Naive thymus-derived CD4-positive, alpha-beta T cell (primary cell): Measurements from ENCODE around the gene ATP9A. TPM values are rescaled to one million over a fixed set of nuclear protein-coding genes. Genes with fewer than 3 reads are reported as not detected.
A peak's percentile ranks its signal among the peaks of the same experiment; 100 is the strongest.

Source experiments
- ATAC-seq: fragments of 150-1000 bp; cut with Tn5 transposase; 2 replicates; pipeline ENCODE4 v1.10.0; 2021; ENCODE audit warnings: mild to moderate bottlenecking, moderate library complexity
- CTCF ChIA-PET: fragments of 350-600 bp; sonication (Branson Sonifier 250); formaldehyde crosslinking; loops from one replicate; lab custom pipeline; 2021; ENCODE audit warnings: antibody characterized with exemption; lab: Charles Lee
- POLR2A ChIA-PET: fragments of 350-600 bp; sonication (Branson Sonifier 250); formaldehyde crosslinking; loops from one replicate; lab custom pipeline; 2021; ENCODE audit warnings: antibody characterized with exemption, inconsistent platforms; lab: Charles Lee
- DNase-seq, 9 donors: peaks; one replicate each; pipeline versions ENCODE4 v3.0.0 to v3.0.0-alpha.2; 2020 to 2022; ENCODE audit warnings: mixed read lengths in 1 of 9
- H3K27ac ChIP-seq: one replicate; pipeline ENCODE4 v1.7.0; 2013; ENCODE audit warnings: mild to moderate bottlenecking, low read depth, low read length, moderate library complexity
- H3K27me3 ChIP-seq, 2 donors: one replicate each; pipeline ENCODE4 v1.7.0; 2013; ENCODE audit warnings: low read length in 2 of 2, mild to moderate bottlenecking in 2 of 2, moderate library complexity in 2 of 2; ENCODE audit not compliant: control insufficient read depth in 2 of 2, insufficient read depth in 2 of 2
- H3K36me3 ChIP-seq, 3 experiments: 1 replicate in 2 of 3; 2 replicates in 1 of 3; pipeline ENCODE4 v1.7.0; 2013; ENCODE audit warnings: low read length in 3 of 3, mild to moderate bottlenecking in 3 of 3, moderate library complexity in 1 of 3; ENCODE audit not compliant: insufficient read depth in 3 of 3, control insufficient read depth in 2 of 3
- H3K4me1 ChIP-seq, 2 donors: one replicate each; pipeline ENCODE4 v1.7.0; 2013; ENCODE audit warnings: low read length in 2 of 2, mild to moderate bottlenecking in 2 of 2, moderate library complexity in 1 of 2; ENCODE audit not compliant: control insufficient read depth in 2 of 2, insufficient read depth in 2 of 2
- H3K4me3 ChIP-seq: 2 replicates; pipeline ENCODE4 v1.7.0; 2013; ENCODE audit warnings: mild to moderate bottlenecking, low read length
- H3K9me3 ChIP-seq, 3 experiments: 1 replicate in 2 of 3; 2 replicates in 1 of 3; pipeline ENCODE4 v1.7.0; 2013; ENCODE audit warnings: low read length in 3 of 3; ENCODE audit not compliant: control insufficient read depth in 2 of 3
- H3K27ac Mint-ChIP-seq, 9 donors: one replicate each; pipeline ENCODE4 v1.8.0; 2020 to 2022; ENCODE audit warnings: mixed read lengths in 9 of 9, mild to moderate bottlenecking in 8 of 9, moderate library complexity in 5 of 9, inconsistent platforms in 2 of 9
- H3K27me3 Mint-ChIP-seq, 5 donors: one replicate each; pipeline ENCODE4 v1.8.0; 2021 to 2022; ENCODE audit warnings: mixed read lengths in 5 of 5, mild to moderate bottlenecking in 1 of 5
- H3K36me3 Mint-ChIP-seq, 5 donors: one replicate each; pipeline ENCODE4 v1.8.0; 2020 to 2022; ENCODE audit warnings: mixed read lengths in 5 of 5, mild to moderate bottlenecking in 3 of 5, inconsistent platforms in 1 of 5
- H3K4me1 Mint-ChIP-seq, 7 donors: one replicate each; pipeline ENCODE4 v1.8.0; 2020 to 2022; ENCODE audit warnings: mixed read lengths in 7 of 7, mild to moderate bottlenecking in 3 of 7, inconsistent platforms in 1 of 7
- H3K4me3 Mint-ChIP-seq, 10 donors: one replicate each; pipeline ENCODE4 v1.8.0; 2020 to 2022; ENCODE audit warnings: mild to moderate bottlenecking in 10 of 10, mixed read lengths in 10 of 10, moderate library complexity in 6 of 10, inconsistent platforms in 2 of 10
- H3K9me3 Mint-ChIP-seq, 11 donors: one replicate each; pipeline ENCODE4 v1.8.0; 2020 to 2022; ENCODE audit warnings: mixed read lengths in 11 of 11, mild to moderate bottlenecking in 4 of 11, inconsistent platforms in 1 of 11, moderate library complexity in 1 of 11
- intact Hi-C, 2 donors: fragments of 100-400 bp; cut with micrococcal nuclease; formaldehyde crosslinking; loops; one replicate each; pipeline ENCODE4 v1.15.1; 2023
- polyA plus RNA-seq, 2 donors: library from polyadenylated mRNA; unstranded; fragments of 300-500 nt; fragmentation: Illumina TruSeq; gene quantifications; one replicate each; pipeline ENCODE4 v1.2.3, GENCODE V29; 2021
- total RNA-seq, 6 experiments: library from RNA in 5 of 6; stranded (reverse) in 5 of 6; gene quantifications; 1 replicate in 5 of 6; 2 replicates in 1 of 6; pipeline ENCODE4 v1.2.3 and lab custom pipeline; 2021 to 2026

ATP9A gene
- total and polyA plus RNA-seq, 7 experiments from 2014 or later, result 0.05 to 2.0 (median 0.83) TPM; not detected in 3

DNA sequence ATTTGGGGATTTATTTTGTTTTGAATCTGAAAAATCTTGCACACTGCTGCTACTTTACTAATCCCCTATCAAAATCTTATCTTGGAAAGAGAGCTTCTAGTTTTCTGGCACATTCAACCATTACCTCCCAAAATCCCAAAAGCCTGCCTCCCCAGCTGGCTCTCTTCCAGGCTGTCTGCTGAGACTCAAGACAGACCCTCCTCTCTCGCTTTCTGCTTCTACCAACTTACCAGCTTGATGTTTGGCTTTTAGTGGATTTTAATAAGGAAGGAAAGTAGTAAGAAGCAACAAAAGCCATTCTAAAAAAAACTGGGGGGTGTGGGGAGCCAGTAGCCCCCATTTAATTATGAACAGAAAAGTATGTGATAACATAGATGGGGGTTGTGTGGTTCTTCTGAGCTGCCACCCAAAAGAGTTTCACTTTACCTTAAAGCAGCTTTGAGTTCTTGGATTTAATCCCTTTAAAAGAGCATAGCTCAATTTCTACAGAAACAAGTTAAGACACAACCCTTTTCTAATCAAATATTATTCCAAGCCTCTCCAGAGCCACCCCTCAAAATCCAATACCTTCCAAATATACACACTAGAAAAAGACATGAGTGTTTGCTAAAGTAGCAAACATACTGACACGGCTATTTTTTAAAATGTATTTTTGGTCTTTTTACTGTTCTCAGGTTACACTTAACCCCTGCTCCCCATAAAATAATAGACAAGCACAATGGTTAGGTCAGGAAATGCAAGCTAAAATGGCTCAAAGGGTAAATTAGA, 71.7 kb downstream of the ATP9A start:
- Mint-ChIP-seq H3K27ac (no peak overlapping the region), H3K4me1 (peaks cover 4 to 21% (median 13%) of the 10 kb centered on the region in 7 donors), H3K27me3 (peaks cover 14 to 28% (median 21%) of the 10 kb centered on the region in 5 donors), H3K4me3 (peak overlapping the region in 5 of 10 donors; percentile 2 to 53 (median 35)), H3K36me3 (no peaks in the 10 kb centered on the region), H3K9me3 (no peaks in the 10 kb centered on the region)
- ChIA-PET POLR2A (no interaction called here), CTCF (no interaction called here)
- ATAC-seq, result no peak
- DNase-seq, result no peak
- no peaks in the 10 kb centered on the region for H3K27me3 ChIP-seq
- H3K27ac ChIP-seq, result no peak overlapping the region
- intact Hi-C loops, result no loop called here
- H3K4me3 ChIP-seq, result no peak overlapping the region
- H3K9me3 ChIP-seq, result no peaks in the 10 kb centered on the region
- H3K36me3 ChIP-seq, result no peaks in the 10 kb centered on the region
- peaks cover 0 to 5% of the 10 kb centered on the region in 2 donors for H3K4me1 ChIP-seq

DNA sequence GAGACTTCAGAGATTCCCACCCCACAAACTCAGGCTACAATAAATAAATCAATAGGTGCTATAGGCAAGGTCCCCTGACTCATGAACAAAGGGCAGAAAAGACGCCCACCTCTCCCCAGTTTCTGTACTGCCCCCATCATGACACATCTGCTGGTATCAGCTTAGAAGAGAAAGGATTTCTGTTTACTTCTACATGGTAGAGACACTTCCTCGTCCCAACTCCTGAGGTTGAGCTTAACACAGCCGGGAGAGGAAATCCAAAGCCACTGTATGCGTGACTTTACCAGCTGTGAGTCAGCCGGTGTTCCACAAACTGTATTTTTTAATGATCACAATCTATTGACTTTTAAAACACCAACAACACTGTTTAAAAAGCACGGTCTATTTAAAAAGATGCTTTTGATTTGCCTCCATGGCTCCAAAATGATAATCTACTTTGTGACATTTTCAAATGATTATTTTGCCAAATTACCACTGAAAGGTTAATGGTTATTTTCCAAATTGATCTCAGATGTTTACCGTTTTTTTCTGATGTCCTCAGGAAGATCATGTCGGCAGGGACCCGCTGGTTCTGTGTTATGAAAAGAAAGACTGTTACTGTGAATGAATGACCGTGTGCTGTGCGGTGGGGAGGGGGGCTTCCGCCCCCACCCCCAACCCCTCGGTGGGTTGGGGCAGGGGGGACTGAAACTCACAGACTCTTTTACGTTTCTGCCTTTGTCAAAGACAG, 72.5 kb downstream of the ATP9A start:
- no peaks in the 10 kb centered on the region for H3K36me3 ChIP-seq
- H3K27me3 ChIP-seq, result no peaks in the 10 kb centered on the region
- H3K4me3 Mint-ChIP-seq, result peak overlapping the region in 3 of 10 donors; percentile 0 to 35 (median 2)
- no peak overlapping the region for H3K4me3 ChIP-seq
- peak in 1 of 9 donors; percentile 25 for DNase-seq
- no peaks in the 10 kb centered on the region for H3K9me3 Mint-ChIP-seq
- no peaks in the 10 kb centered on the region for H3K36me3 Mint-ChIP-seq
- peaks cover 4 to 21% (median 13%) of the 10 kb centered on the region in 7 donors for H3K4me1 Mint-ChIP-seq
- ATAC-seq, result no peak
- ChIA-PET CTCF (no interaction called here), POLR2A (no interaction called here)
- peaks cover 0 to 5% of the 10 kb centered on the region in 2 donors for H3K4me1 ChIP-seq
- no peaks in the 10 kb centered on the region for H3K9me3 ChIP-seq
- peak overlapping the region in 1 of 9 donors; percentile 18 for H3K27ac Mint-ChIP-seq
- H3K27me3 Mint-ChIP-seq, result peaks cover 14 to 34% (median 21%) of the 10 kb centered on the region in 5 donors
- H3K27ac ChIP-seq, result no peak overlapping the region
- intact Hi-C loops, result no loop called here

DNA sequence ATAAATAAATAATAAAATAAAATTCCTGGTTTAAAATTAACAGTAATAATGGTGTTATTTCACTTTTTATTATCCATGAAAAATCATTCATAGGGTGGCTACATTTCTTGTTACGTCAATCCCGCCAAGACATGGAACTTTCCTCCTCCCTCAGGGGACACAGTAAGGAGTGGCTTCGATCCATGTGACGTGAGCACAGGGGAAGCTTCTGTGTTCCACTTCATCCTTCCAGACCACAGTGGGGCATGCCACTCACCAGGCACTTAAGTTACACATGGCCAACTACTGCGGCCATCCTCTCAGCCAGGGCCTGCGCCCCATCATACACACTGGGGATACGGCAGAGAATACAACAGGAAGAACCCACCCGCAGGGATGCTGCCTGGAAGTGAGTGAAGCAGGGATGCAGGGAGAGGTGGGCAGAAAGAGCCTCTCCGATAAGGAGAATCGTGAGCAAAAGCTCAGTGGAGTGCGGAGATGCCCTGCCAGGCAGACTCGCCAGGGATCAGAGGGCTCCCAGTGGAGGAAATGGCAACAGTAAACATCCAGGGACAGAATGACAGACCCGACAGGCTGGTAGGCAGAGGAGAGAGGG, 75.3 kb downstream of the ATP9A start:
- Histone ChIP-seq H3K27me3 (no peaks in the 10 kb centered on the region), H3K9me3 (no peaks in the 10 kb centered on the region), H3K4me1 (peaks cover 0 to 5% of the 10 kb centered on the region in 2 donors), H3K27ac (no peak overlapping the region), H3K36me3 (no peaks in the 10 kb centered on the region), H3K4me3 (no peak overlapping the region)
- DNase-seq (no peak), ATAC-seq (no peak)
- CTCF ChIA-PET, result no interaction called here
- POLR2A ChIA-PET, result no interaction called here
- no peaks in the 10 kb centered on the region for H3K9me3 Mint-ChIP-seq
- peaks cover 4 to 21% (median 13%) of the 10 kb centered on the region in 7 donors for H3K4me1 Mint-ChIP-seq
- no peak overlapping the region for H3K27ac Mint-ChIP-seq
- intact Hi-C loops, result no loop called here
- H3K4me3 Mint-ChIP-seq, result no peak overlapping the region
- no peaks in the 10 kb centered on the region for H3K36me3 Mint-ChIP-seq
- peaks cover 14 to 28% (median 16%) of the 10 kb centered on the region in 5 donors for H3K27me3 Mint-ChIP-seq

DNA sequence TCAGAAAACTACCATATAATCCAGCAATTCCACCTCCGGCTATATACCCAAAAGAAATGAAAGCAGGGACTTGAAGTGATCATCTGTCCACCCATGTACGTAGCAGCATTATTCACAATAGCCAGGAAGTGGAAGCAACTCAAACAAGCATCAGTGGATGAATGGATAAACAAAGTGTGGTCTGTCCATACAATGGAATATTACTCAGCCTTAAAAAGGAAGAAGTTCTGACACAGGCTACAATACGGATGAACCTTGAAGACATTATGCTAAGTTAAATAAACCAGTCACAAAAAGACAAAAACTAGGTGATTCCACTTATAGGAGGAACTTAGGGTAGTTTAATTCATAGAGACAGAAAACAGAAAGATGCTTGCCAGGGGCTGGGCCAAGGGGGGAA, 76.5 kb downstream of the ATP9A start:
- no peaks in the 10 kb centered on the region for H3K36me3 ChIP-seq
- Mint-ChIP-seq H3K4me1 (peaks cover 4 to 14% (median 13%) of the 10 kb centered on the region in 7 donors), H3K27me3 (peaks cover 12 to 28% (median 14%) of the 10 kb centered on the region in 5 donors), H3K9me3 (no peaks in the 10 kb centered on the region), H3K36me3 (no peaks in the 10 kb centered on the region), H3K27ac (no peak overlapping the region), H3K4me3 (no peak overlapping the region)
- no peak overlapping the region for H3K4me3 ChIP-seq
- H3K4me1 ChIP-seq, result peaks cover 0 to 5% of the 10 kb centered on the region in 2 donors
- H3K27ac ChIP-seq, result no peak overlapping the region
- DNase-seq (no peak), ATAC-seq (no peak)
- no peaks in the 10 kb centered on the region for H3K9me3 ChIP-seq
- intact Hi-C loops, result no loop called here
- ChIA-PET POLR2A (no interaction called here), CTCF (no interaction called here)
- no peaks in the 10 kb centered on the region for H3K27me3 ChIP-seq

DNA sequence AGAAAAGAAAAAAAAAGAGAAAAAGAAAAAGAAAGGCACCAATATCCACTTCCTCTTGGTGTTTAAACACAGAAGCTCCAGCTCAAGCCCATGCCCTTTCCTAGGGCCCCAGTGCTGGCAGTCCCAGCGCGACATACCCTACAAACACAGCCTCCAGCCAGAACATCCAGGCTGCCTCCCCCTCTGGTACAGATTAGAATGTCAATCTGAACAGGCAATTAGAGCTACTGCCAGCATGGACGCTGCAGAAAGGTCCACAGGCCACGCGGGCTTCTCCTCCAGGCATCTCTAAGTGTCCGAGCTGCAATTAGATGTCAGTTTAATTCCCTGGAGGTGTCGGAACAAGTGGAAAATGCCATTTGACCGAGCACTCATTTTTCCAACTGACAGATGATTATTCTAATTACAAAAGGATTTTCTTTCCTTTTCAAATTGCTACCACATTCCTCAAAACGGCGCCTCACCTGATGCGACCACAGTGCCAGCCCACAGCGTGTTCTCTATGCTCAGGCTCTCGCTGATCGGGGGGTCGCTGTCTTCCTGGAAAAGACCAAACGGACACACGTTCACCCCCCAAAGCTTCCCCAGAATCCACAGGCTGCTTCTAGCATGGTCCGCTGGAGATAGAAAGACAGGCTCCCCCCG, 79.5 kb downstream of the ATP9A start:
- H3K27ac ChIP-seq, result no peak overlapping the region
- H3K36me3 Mint-ChIP-seq, result no peaks in the 10 kb centered on the region
- H3K36me3 ChIP-seq, result no peaks in the 10 kb centered on the region
- H3K4me1 Mint-ChIP-seq, result no peaks in the 10 kb centered on the region
- no peaks in the 10 kb centered on the region for H3K4me1 ChIP-seq
- DNase-seq (no peak), ATAC-seq (no peak)
- ChIA-PET POLR2A (no interaction called here), CTCF (no interaction called here)
- no peaks in the 10 kb centered on the region for H3K27me3 ChIP-seq
- no peak overlapping the region for H3K27ac Mint-ChIP-seq
- peaks cover 0 to 15% (median 6%) of the 10 kb centered on the region in 5 donors for H3K27me3 Mint-ChIP-seq
- no peaks in the 10 kb centered on the region for H3K9me3 Mint-ChIP-seq
- H3K4me3 Mint-ChIP-seq, result no peak overlapping the region
- H3K9me3 ChIP-seq, result no peaks in the 10 kb centered on the region
- intact Hi-C loops, result no loop called here
- H3K4me3 ChIP-seq, result no peak overlapping the region

DNA sequence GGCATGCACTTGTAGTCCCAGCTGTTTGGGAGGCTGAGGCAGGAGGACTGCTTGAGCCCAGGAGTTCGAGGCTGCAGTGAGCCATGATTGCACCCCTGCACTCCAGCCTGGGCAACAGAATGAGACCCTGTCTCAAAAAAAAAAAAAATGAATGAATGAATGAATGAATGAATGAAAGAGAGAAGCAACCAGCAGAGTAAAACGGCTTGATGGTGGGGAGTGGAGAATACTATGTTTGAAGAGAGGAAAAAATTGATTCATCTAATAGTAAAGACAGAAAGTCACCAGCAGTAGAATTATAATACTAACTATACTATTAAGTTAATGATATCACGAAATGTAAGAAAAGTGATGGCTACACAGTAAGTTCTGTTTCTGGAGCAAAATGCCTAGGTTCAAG, 80.6 kb downstream of the ATP9A start:
- no peak overlapping the region for H3K27ac Mint-ChIP-seq
- POLR2A ChIA-PET, result no interaction called here
- DNase-seq (no peak), ATAC-seq (no peak)
- H3K36me3 Mint-ChIP-seq, result no peaks in the 10 kb centered on the region
- CTCF ChIA-PET, result no interaction called here
- H3K4me3 ChIP-seq, result no peak overlapping the region
- H3K27ac ChIP-seq, result no peak overlapping the region
- no peaks in the 10 kb centered on the region for H3K36me3 ChIP-seq
- no peaks in the 10 kb centered on the region for H3K9me3 ChIP-seq
- H3K4me1 ChIP-seq, result no peaks in the 10 kb centered on the region
- peaks cover 0 to 9% (median 6%) of the 10 kb centered on the region in 5 donors for H3K27me3 Mint-ChIP-seq
- H3K4me3 Mint-ChIP-seq, result no peak overlapping the region
- intact Hi-C loops, result no loop called here
- no peaks in the 10 kb centered on the region for H3K9me3 Mint-ChIP-seq
- H3K4me1 Mint-ChIP-seq, result no peaks in the 10 kb centered on the region
- no peaks in the 10 kb centered on the region for H3K27me3 ChIP-seq
